Right hindlimb (tissue), 1 donor: ENCODE results near the gene RPL28.
"Not testable (repeated sequence)": the region's sequence is repeated elsewhere in the genome, so short reads cannot be mapped to it uniquely, and the experiment has no call there.

Source experiments
- DNase-seq: peaks from one replicate; pipeline ENCODE4 v3.0.0-alpha.2; 2018

Gene RPL28

DNA sequence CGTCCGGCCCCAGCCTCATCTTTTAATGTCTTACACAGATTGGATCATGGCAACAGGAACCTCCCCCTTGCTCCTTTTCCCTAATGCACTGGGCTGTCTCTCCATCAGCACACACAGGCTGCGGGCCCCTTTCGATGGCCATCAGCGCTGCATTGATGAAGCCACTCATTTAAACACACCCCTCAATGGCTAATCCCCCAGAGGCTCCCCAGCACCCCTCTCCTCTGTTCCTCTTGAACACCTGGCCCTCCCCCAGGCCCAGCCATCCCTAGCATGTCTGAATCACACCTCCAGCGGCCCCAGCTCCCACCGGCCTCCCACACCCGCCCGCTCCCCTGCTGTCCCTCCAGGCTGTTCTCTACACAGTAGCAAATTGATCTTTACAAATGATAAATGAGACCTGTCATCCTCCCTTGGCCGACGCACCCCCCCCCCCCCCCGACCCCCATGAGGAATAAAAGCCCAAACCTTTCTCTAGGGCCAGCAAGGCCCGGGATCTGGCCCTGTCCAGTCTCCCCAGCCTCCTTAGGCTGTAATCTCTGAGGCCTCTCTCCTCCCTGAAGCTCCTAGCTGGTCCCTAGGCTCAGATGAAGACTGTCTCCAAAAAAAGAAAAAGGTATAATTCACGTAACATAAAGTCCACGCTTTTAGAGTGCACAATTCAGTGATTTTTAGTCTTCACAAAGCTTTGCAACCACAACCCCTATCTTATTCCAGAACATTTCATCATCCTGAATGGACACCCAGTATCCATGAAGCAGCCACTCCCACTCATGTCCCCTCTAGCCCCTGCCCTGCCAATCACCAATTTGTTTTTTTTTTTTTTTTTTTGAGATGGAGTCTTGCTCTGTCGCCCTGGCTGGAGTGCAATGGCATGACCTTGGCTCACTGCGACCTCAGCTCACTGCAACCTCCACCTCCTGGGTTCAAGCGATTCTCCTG lies 7.4 kb downstream of the RPL28 start:
- DNase-seq: peak; percentile 10

GRCh38 chr19:55398200-55398925 lies 12.6 kb downstream of the RPL28 start:
- DNase-seq: no peak

- DNase-seq: no peak
Observed at GRCh38 chr19:55400281-55401087, 14.8 kb downstream of the RPL28 start.

GRCh38 chr19:55401390-55401789 lies 15.7 kb downstream of the RPL28 start:
- not testable (repeated sequence) for DNase-seq

DNA sequence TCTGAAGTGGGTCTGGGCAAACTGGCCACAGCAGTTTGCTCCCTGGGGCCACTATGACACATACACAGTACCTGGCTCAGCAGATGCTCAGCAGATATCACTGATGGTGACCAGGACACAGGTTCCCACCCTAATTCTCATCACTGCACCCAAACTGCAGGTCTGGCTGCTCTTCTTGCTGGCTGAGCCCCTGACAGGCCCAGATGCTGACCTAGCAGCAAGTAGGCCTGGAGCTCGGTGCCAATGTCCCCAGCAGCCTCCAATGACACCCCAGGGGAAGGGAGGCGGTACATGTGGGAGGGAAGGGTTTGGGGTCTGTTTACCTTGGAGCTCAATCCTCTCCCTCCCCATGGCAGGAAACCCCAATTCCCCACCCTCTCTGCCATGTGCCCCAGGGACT lies 16.8 kb downstream of the RPL28 start:
- no peak for DNase-seq

DNA sequence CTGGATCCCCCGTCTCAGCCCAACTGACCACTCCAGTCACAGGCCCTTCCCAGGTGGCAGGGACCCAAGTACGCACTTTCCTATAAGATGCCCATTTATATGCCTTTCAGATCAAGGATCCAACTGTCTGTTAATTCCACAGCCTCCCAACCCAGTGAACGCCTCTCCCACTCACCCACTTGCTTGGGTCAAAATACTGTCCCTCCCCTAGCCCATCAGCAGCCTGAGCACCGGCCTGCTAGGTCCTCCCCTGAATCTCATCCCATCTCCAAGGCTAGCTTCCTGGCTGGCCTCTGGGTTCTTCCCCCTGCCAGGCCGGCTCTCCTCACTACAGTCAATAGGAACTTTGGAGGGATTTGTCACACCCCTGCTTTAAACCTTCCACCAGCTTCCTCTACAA lies 19.9 kb downstream of the RPL28 start:
- no peak for DNase-seq

- no peak for DNase-seq
Observed at GRCh38 chr19:55406091-55406825, 20.5 kb downstream of the RPL28 start.

DNA sequence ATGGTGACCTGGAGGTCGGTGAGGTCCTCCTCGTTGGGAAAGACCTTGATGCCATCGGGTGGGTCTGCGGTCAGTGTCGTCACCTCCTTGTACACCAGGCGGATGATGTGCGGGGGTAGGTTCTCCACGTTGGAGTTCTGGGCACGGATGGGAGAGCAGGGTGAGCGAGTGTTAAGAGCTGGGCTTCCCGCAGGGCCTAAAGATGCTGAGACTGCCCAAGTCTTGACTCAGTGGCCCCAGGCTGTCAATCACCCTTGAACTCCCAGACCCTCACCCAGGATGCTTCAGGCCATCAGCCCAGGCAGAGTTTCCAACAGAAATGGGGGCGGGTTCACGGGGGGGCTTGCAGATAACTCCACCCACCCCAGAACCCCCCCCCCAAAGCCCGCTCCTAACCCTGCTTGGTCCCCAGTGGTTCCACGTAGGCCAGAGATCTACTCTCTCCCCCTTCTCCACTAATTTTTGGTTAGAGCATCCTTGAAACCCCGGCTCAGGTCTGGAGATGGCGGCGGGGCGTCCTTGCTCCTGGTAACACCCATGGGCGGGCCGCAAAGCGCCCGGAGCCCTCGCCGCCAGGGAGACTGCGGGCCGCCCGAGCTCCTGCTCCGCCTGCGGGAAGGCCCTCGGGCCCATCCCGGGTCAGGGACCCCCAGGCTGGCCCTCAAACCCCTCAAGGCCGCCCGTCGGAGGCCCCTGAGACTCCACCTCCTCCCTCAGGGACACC lies 21.3 kb downstream of the RPL28 start:
- DNase-seq: no peak

DNA sequence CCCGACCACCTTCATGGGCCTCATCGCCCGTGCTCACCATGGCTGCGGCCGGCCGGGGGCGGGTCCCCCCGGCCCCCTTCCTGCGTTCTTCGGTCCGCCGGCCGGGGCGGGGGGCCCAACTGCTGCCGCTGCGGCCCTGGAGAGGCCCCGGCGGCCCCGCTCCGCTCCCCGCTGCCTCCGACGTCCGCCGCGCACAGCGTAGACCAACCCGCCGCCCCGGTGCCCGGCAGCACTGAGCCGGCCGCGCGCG lies 21.7 kb downstream of the RPL28 start, which contains the start of gene UBE2S:
Gene UBE2S (minus strand): TSS at position 239 of the 250 bp plus-strand sequence. CDS start 199 bp downstream, at position 40.
- not testable (repeated sequence) for DNase-seq

GRCh38 chr19:55407800-55408532 lies 22.2 kb downstream of the RPL28 start:
- DNase-seq: peak; percentile 99

DNA sequence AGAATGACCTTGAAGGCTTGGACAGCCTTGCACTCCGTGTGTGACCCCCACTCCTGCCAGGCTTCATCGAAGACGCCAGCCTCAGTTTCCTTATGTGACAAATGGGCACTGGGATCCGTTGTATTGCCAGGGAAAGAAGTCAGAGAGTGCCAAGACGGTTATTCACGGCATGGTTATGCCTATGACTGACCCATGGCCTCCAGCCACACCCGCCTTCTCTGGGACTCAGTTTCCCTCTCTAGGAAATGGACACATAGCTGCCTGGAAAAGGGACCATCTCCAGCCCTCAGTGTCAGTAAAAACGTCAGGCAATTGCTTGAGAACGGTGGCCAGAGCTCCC lies 22.8 kb downstream of the RPL28 start:
- DNase-seq: no peak

DNA sequence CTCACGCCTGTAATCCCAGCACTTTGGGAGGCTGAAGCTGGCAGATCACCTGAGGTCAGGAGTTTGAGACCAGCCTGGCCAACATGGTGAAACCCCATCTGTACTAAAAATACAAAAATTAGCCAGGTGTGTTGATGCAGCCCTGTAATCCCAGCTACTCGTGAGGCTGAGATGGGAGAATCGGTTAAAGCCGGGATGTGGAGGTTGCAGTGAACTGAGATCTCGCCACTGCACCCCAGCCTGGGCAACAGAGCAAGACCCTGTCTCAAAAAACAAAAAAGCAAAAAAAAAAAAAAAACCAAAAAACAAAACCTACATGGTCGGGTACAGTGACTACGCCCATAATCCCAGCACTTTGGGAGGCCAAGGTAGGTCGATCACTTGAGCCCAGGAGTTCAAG lies 23.4 kb downstream of the RPL28 start:
- not testable (repeated sequence) for DNase-seq

DNA sequence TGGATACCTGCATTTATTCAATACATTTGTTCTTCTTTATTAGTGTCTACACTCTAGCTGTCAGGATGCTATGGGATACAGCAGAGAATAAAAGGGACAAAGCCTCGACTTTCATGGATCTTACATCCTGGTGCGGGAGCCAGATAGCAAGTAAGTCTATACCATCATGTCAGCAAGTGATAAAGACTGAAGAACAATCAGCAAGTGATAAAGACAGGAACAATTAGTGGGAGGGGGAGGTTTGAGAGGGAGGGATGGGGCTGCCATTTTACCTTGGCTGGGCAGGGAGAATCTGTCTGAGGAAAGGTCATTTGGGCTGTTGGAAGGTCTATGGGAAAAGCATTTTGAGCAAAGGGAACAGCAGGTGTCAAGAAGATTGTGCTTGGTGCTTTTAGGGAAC lies 24.4 kb downstream of the RPL28 start:
- no peak for DNase-seq

DNA sequence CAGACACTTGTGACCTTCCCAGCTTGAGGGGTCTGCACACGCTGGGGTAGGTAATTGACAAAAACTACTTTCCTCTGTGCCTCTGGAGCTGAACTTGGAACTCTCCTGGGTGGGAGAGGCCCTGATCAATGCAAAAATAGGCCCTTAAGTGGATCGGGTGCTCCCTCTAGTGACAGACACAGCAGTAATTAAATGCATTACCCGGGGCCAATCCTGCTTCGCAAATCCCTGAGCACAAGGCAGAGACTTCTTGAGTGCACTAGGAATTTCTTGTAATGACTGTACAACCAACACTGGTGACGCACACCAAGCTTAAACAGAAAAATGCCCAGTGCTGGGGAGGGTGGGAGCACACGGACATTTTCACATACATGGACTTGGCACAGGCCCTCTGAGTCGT lies 32.5 kb downstream of the RPL28 start:
- peak; percentile 74 for DNase-seq

- DNase-seq: no peak
Observed at GRCh38 chr19:55419103-55419502, 33.4 kb downstream of the RPL28 start.

- DNase-seq: no peak
Observed at GRCh38 chr19:55419624-55420236, 34.0 kb downstream of the RPL28 start.

DNA sequence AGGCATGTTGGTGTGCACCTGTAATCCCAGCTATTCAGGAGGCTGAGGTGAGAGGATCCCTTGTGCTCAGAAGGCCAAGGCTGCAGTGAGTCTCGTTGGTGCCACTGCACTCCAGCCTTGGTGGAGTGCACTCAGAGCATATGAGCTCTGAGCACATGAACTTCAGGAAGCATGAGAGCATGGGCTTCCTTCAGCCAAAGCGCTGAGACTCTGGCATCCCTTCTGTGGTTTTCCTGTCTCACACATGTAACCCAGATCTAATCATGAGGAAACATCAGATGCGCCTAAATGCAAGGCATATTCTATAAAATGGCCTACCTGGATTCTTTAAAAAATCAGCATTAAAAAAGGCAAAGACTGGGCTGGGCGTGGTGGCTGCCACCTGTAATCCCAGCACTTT lies 35.5 kb downstream of the RPL28 start:
- not testable (repeated sequence) for DNase-seq

DNA sequence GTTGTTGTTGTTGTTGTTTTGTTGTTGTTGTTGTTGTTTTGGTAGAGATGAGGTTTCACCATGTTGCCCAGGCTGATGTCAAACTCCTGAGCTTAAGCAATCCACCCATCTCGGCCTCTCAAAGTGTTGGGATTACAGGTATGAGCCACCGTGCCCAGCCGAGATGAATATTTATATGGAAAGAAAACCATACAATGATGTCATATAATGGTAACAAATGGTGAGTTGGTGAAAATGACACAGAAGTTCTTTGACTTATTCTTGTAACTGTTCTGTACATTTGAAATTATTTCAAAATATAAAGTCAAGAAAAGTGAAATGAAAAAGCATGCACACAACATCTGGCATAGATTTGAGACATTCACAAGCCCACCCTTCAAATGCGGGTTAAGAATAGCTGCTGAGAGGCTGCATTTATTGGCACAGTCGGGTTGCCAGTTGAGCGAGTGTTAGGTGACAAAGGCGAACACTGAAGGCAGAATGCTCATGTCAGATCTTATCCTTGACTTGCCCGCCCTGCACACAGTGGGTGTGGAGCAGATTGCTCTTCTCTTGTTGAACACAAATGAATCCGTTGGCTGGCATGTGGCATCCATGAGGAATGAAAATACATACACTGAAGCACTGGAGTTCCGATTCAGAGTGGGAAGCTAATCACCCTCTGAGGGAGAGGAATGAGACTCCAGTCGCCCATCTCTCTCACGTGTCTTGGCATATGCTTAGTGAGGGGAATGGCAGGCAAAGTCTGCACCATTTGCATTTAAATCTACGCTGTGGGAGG lies 37.7 kb downstream of the RPL28 start:
- DNase-seq: no peak

- DNase-seq: no peak
Observed at GRCh38 chr19:55424518-55424917, 38.8 kb downstream of the RPL28 start.

DNA sequence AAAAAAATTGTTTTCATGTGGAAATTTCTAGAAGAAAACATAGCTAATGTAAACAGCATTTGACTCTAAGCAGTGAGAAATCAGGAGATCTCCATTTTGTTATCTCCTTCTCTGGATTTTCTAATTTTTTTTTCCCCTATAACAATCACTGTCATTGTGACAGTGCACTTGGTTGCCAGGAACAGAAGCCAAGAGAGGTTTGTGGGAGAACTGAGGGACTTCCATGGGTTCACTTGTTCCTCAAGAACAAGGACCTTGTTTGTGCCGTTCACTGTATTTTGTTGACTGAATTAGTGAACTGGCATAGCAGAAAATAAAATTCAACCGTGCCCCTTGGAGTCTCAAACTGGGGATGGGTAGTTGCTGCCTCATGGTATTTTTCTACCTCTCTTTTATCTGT lies 40.3 kb downstream of the RPL28 start:
- no peak for DNase-seq
